SIG-M5 (cell line): ENCODE results near the gene MIS12.

Source experiments
- DNase-seq: peaks from one replicate; lab custom pipeline; 2025; lab: John Stamatoyannopoulos, UW

The MIS12 gene

GRCh38 chr17:5535436-5535835, 49.1 kb downstream of the MIS12 start:
- DNase-seq: no peak

GRCh38 chr17:5536866-5537650, 50.7 kb downstream of the MIS12 start:
- no peak for DNase-seq

GRCh38 chr17:5539286-5539685, 52.9 kb downstream of the MIS12 start:
- DNase-seq: no peak

GRCh38 chr17:5540321-5540720, 54.0 kb downstream of the MIS12 start:
- DNase-seq: no peak
